ENCODE measurements around the gene PSMD5.

Gene PSMD5

GRCh38 chr9:120841930-120842684 lies 615 bp downstream of the PSMD5 start:
- Histone ChIP-seq H3K9me3 (ENCODE audit: control insufficient read depth, insufficient read depth, low read length) (no peaks in the 10 kb centered on the region), H3K4me2 (ENCODE audit: low read length) (peak overlapping the region; percentile 86), H3K9me2 (replicated peaks; ENCODE audit: control insufficient read depth, low read length) (no peaks in the 10 kb centered on the region), H3F3A (ENCODE audit: control insufficient read depth, insufficient read depth) (peaks cover 5% of the 10 kb centered on the region; the same call in 1 of the 2 replicates), H3K27ac (ENCODE audit: low read depth, low read length) (peak overlapping the region; percentile 48), H3K79me2 (ENCODE audit: control insufficient read depth, low read length) (peaks cover 67% of the 10 kb centered on the region), H3K4me1 (ENCODE audit: control insufficient read depth, low read length) (peaks cover 33% of the 10 kb centered on the region), H4K20me1 (ENCODE audit: control insufficient read depth, insufficient read depth, low read depth, low read length) (no peaks in the 10 kb centered on the region), H3K4me3 (ENCODE audit: low read length) (peak overlapping the region; percentile 89), H3K27me3 (ENCODE audit: control insufficient read depth, low read length) (no peaks in the 10 kb centered on the region), H3K36me3 (ENCODE audit: control insufficient read depth, low read length) (peaks cover 38% of the 10 kb centered on the region)
- TF ChIP-seq, protein P1, sequence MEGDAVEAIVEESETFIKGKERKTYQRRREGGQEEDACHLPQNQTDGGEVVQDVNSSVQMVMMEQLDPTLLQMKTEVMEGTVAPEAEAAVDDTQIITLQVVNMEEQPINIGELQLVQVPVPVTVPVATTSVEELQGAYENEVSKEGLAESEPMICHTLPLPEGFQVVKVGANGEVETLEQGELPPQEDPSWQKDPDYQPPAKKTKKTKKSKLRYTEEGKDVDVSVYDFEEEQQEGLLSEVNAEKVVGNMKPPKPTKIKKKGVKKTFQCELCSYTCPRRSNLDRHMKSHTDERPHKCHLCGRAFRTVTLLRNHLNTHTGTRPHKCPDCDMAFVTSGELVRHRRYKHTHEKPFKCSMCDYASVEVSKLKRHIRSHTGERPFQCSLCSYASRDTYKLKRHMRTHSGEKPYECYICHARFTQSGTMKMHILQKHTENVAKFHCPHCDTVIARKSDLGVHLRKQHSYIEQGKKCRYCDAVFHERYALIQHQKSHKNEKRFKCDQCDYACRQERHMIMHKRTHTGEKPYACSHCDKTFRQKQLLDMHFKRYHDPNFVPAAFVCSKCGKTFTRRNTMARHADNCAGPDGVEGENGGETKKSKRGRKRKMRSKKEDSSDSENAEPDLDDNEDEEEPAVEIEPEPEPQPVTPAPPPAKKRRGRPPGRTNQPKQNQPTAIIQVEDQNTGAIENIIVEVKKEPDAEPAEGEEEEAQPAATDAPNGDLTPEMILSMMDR (IDR thresholded peaks at IDR 0.05; ENCODE audit: low read depth, low read length, poor library complexity, severe bottlenecking), result no peak
- no peak for TF ChIP-seq EZH2phosphoT487 (IDR thresholded peaks at IDR 0.05; ENCODE audit: borderline replicate concordance, low read length)

DNA sequence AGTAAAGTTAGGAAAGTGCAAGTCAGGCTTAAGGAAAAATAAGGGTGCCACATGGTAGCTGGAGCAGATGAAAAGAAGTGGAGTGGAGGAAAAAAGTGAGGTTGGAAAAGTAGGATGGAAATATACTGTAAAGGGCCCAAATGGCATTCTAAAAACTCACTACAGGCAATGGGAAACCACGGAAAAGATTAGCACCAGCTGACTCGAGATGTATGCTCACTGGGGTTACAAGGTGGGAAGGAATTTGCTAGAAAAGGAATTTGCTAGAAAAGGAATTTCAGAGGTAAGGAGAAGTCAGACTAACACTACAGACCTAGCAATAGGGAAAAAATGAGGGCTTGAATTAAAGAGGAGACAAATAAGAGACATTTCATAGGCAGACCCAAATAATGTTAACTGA lies 3.6 kb downstream of the PSMD5 start:
- H3K4me3 ChIP-seq (ENCODE audit: low read length), result no peak overlapping the region
- H3K36me3 ChIP-seq (ENCODE audit: control insufficient read depth, low read length), result peaks cover 43% of the 10 kb centered on the region
- peaks cover 26% of the 10 kb centered on the region for H3K4me1 ChIP-seq (ENCODE audit: control insufficient read depth, low read length)
- H3K27me3 ChIP-seq (ENCODE audit: control insufficient read depth, low read length), result no peaks in the 10 kb centered on the region
- no peaks in the 10 kb centered on the region for H3K9me2 ChIP-seq (replicated peaks; ENCODE audit: control insufficient read depth, low read length)
- peaks cover 71% of the 10 kb centered on the region for H3K79me2 ChIP-seq (ENCODE audit: control insufficient read depth, low read length)
- TF ChIP-seq EZH2phosphoT487 (IDR thresholded peaks at IDR 0.05; ENCODE audit: borderline replicate concordance, low read length), result no peak
- TF ChIP-seq, protein P1 (IDR thresholded peaks at IDR 0.05; ENCODE audit: low read depth, low read length, poor library complexity, severe bottlenecking), result no peak
- H4K20me1 ChIP-seq (ENCODE audit: control insufficient read depth, insufficient read depth, low read depth, low read length), result no peaks in the 10 kb centered on the region
- no peaks in the 10 kb centered on the region for H3K9me3 ChIP-seq (ENCODE audit: control insufficient read depth, insufficient read depth, low read length)
- no peak overlapping the region for H3K27ac ChIP-seq (ENCODE audit: low read depth, low read length)
- no peak overlapping the region for H3K4me2 ChIP-seq (ENCODE audit: low read length)
- no peaks in the 10 kb centered on the region for H3F3A ChIP-seq (ENCODE audit: control insufficient read depth, insufficient read depth)

DNA sequence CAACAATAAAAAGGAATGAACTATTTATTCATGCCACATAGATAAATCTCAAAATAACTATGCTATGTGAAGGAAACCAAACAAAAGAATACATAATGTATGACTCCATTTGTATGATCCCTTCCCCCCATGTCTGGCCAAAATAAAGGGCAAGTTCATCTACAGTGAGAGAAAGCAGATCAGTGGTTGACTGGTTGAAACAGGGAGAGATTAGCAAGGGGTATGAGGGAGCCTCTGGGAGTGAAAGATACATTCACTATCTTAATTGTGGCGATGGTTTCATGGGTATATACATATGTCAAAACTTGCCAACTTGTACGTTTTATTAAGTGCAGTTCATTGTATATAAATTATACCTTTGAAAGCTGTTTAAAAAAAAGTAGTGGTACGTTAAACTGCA lies 4.8 kb downstream of the PSMD5 start:
- Histone ChIP-seq H4K20me1 (ENCODE audit: control insufficient read depth, insufficient read depth, low read depth, low read length) (no peaks in the 10 kb centered on the region), H3K9me2 (replicated peaks; ENCODE audit: control insufficient read depth, low read length) (no peaks in the 10 kb centered on the region), H3K4me3 (ENCODE audit: low read length) (no peak overlapping the region), H3K9me3 (ENCODE audit: control insufficient read depth, insufficient read depth, low read length) (no peaks in the 10 kb centered on the region), H3K4me1 (ENCODE audit: control insufficient read depth, low read length) (peaks cover 14% of the 10 kb centered on the region), H3K4me2 (ENCODE audit: low read length) (no peak overlapping the region), H3K36me3 (ENCODE audit: control insufficient read depth, low read length) (peaks cover 40% of the 10 kb centered on the region), H3F3A (ENCODE audit: control insufficient read depth, insufficient read depth) (no peaks in the 10 kb centered on the region), H3K79me2 (ENCODE audit: control insufficient read depth, low read length) (peaks cover 58% of the 10 kb centered on the region), H3K27ac (ENCODE audit: low read depth, low read length) (no peak overlapping the region), H3K27me3 (ENCODE audit: control insufficient read depth, low read length) (no peaks in the 10 kb centered on the region)
- no peak for TF ChIP-seq EZH2phosphoT487 (IDR thresholded peaks at IDR 0.05; ENCODE audit: borderline replicate concordance, low read length)
- TF ChIP-seq, protein P1 (IDR thresholded peaks at IDR 0.05; ENCODE audit: low read depth, low read length, poor library complexity, severe bottlenecking), result no peak
